Stimulated activated CD4-positive, alpha-beta T cell treated with anti-CD3 and anti-CD28 coated beads, Interleukin-15, amount 100 ng/mL, for 48 hours (primary cell): Measurements from ENCODE around the gene IL25.
"Not testable (repeated sequence)": the region's sequence is repeated elsewhere in the genome, so short reads cannot be mapped to it uniquely, and the experiment has no call there.

Source experiments
- DNase-seq, 2 donors: peaks; one replicate each; pipeline ENCODE4 v3.0.0-alpha.2; 2020; ENCODE audit warnings: low read depth in 2 of 2

IL25 gene

GRCh38 chr14:23375527-23376251 is 3.1 kb downstream of the IL25 start:
- no peak for DNase-seq

- no peak for DNase-seq
Observed at GRCh38 chr14:23376482-23377197, 4.0 kb downstream of the IL25 start, which contains the start of gene CMTM5. TSS of gene CMTM5 (plus strand) at chr14:23377046. CDS start at chr14:23377252, 206 bp downstream.

- no peak for DNase-seq
Observed at GRCh38 chr14:23377198-23377550, 4.6 kb downstream of the IL25 start.

DNA sequence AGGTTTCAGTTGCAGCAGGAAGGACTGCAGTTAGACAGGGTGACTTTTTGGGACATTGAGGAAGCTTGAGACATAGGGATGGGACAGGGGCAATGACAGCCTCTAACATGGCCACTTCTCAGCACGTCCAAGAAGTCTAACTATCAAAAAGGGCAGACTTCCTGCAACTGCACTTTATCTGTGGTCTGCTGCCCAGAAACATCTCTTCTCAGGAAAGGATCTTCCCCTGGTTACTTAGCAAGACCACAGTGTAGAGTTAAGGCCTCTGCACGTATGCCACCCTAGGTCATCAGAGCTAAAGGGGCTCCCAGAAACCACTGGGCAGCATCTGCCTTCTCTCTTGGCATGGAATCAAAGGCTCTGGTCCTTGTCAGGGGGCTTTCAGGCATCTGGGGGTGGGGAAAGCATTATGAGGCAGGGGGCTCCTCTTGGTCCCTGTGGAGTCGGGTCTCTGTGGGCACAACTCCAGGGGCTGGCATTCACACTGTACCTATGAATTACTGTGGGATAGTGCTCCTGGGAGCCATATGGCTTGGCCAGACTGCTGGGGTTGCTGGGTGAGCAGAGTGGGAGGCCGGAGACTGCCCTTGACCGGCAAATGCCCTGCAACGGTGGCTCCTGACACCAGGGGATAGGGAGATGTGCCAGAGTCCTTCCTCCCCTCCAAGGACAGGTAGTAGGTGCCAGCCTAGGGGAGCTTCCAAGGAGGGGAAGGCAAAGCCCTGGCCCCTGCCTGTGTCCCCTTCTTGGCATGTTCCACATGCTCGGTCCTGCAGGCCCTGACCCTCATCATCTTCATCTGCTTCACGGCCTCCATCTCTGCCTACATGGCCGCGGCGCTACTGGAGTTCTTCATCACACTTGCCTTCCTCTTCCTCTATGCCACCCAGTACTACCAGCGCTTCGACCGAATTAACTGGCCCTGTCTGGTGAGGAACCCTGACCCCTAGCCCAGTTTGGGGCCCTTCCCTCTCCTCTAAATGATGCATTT is 5.3 kb downstream of the IL25 start:
- no peak for DNase-seq

GRCh38 chr14:23378612-23379220 is 6.1 kb downstream of the IL25 start:
- DNase-seq, result no peak

- DNase-seq, result peak; percentile 40 to 59
Observed at GRCh38 chr14:23379366-23380196, 7.0 kb downstream of the IL25 start.

- DNase-seq, result no peak
Observed at GRCh38 chr14:23380197-23380914, 7.7 kb downstream of the IL25 start.

DNA sequence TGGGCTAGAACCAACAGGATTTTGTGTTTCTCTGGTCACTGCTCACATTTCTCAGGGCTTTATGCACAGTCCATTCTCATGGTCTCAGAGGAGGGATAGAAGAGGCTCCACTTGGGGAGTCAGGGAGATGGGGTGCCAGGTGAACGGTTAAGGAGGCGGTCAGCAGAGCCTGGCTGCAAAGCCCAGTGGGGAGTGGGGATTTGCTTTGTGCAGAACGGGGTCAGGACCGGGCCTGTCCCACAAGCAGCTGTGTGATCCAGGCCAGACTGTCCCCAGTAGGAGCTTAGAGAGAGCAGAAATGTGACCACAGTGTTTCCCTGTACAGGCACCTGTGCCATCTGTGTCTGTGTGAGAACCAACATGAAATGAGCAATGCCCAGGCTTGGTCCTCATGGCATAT is 8.4 kb downstream of the IL25 start:
- no peak for DNase-seq

DNA sequence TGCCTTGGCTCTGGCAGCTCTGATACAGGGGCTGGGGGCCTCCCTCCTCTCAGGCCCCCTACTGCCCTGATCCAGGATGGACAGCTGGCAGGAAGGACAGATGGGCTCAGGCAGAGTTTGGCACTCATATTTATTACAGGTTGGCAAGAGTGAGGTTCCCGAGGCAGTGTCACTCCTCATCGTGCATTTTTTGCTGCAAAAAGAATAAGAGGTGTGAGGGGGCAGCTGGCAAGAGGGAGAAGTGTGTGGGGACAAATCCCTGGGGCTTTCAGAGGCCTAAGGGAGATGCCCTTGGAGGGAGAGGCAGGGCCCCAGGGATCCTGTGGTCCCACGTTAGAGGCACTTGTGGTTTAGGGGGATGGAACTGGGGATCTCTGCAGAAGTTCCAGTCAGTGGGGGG is 9.3 kb downstream of the IL25 start:
- no peak for DNase-seq

- DNase-seq, result no peak
Observed at GRCh38 chr14:23382276-23382675, 9.7 kb downstream of the IL25 start.

DNA sequence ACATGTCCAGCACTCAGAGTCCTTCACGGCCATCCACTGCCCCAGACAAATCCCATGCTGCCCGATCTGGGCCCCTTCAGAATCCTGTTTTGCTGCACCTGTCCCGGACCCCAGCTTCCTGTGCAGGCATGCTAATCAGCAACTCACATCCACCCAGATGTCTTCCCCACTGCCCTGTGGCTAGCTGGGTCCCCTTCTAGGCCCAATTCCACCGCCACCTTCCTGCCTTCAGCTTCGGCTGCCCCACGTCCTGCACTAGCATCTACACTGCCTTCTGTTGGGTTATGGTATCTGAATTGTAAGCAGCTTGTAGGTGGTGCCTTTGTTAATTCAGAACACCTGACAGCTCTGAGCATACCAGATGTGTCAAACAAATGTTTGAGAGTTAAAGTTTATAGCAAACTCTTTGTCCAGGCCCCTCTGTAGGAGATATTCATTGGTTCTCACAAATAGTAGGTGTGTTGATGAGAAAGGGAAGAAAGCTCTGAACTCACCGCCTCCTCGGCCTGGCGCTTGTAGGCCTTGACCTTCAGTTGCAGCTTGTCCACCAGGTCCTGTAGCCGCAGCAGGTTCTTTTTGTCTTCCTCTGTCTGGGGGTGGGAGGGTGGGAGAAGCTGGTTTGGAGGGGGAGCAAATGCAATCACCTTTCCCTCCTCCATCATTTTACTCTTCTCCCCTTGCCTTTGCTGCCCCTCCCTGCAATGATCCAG is 10.3 kb downstream of the IL25 start:
- DNase-seq, result no peak

- DNase-seq, result no peak
Observed at GRCh38 chr14:23384364-23385080, 11.9 kb downstream of the IL25 start.

- DNase-seq, result no peak
Observed at GRCh38 chr14:23385244-23385641, 12.6 kb downstream of the IL25 start.

DNA sequence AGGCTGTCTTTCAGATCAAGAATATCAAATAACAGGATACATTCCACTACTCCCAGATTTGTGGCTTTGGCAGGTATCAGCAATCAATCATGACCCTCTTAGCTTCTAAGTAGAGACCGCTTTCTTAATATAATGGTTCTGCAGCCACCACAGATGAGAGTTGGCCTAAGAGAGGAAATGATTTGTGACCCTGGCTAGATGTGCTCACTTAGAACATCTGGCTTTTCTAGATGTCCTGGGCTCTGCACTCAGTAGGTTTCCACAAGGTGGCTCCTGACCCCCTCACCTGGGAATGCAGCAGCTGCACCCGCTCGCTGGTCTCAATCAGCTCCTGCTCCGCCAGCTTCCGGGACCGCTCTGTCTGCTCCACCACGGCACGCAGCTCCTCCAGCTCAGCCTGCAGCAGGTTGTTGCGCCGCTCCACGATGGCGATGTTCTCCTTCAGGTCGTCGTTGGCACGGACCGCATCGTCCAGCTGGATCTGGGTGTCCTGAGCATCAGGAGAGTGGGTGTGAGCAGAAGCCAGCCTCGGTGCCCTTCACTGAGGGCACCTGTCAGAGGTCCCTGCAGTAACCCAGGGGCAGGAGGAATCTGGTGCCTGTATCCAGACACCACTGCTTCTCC is 13.1 kb downstream of the IL25 start:
- DNase-seq, result no peak

- DNase-seq, result not testable (repeated sequence)
Observed at GRCh38 chr14:23386266-23386657, 13.7 kb downstream of the IL25 start.

DNA sequence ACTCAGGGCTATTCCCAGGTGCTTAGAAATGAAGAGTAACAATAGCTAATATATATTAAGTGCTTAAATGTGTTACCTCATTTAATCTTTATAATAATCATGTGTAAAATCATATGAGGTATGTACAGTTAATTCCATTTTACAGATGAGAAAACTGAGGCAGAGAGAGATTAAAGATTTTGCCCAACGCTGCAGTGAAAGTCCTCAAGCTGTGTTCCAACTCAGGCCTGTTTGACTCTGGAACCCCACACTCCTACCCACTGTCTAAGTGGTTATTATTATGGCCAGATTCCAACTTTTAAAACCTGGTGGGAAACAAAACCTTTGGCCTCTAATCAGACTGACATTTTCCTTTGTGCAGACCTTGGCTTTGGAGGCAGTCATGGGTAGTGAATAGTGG is 14.4 kb downstream of the IL25 start:
- DNase-seq, result no peak

- DNase-seq, result no peak
Observed at GRCh38 chr14:23387916-23388882, 15.6 kb downstream of the IL25 start.
